HS-27A (cell line): ENCODE measurements around the gene LGMN.
"Not testable (repeated sequence)": the region's sequence is repeated elsewhere in the genome, so short reads cannot be mapped to it uniquely, and the experiment has no call there.

ENCODE experiments used
- DNase-seq: peaks from one replicate; pipeline ENCODE4 v3.0.0-alpha.2; 2012; ENCODE audit warnings: low read depth, missing footprints

Gene LGMN

GRCh38 chr14:92748259-92749016 lies at the start of gene LGMN:
LGMN (minus strand) TSS chr14:92748627; CDS start chr14:92732786, 15,841 bp downstream.
- peak; percentile 70 for DNase-seq

DNA sequence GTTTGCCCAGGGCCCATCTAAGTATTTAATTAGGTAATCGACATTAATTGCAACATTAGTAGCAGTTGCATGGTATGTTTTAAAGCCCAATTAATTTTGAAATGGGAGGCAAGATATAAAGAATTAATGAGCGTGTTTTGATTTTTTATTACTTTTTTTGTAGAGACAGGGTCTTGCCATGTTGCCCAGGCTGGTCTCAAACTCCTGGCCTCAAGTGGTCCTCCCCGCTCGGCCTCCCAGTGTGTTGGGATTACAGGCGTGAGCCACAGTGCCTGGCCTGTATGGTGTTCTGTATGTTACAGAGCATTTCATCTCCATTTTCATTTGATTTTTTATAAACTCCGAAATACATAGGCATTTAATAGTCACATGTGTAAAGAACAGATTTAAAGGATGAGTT lies 46.5 kb upstream of the LGMN start:
- no peak for DNase-seq

- DNase-seq = peak; percentile 14
Measured at GRCh38 chr14:92794547-92794941, 46.1 kb upstream of the LGMN start.

DNA sequence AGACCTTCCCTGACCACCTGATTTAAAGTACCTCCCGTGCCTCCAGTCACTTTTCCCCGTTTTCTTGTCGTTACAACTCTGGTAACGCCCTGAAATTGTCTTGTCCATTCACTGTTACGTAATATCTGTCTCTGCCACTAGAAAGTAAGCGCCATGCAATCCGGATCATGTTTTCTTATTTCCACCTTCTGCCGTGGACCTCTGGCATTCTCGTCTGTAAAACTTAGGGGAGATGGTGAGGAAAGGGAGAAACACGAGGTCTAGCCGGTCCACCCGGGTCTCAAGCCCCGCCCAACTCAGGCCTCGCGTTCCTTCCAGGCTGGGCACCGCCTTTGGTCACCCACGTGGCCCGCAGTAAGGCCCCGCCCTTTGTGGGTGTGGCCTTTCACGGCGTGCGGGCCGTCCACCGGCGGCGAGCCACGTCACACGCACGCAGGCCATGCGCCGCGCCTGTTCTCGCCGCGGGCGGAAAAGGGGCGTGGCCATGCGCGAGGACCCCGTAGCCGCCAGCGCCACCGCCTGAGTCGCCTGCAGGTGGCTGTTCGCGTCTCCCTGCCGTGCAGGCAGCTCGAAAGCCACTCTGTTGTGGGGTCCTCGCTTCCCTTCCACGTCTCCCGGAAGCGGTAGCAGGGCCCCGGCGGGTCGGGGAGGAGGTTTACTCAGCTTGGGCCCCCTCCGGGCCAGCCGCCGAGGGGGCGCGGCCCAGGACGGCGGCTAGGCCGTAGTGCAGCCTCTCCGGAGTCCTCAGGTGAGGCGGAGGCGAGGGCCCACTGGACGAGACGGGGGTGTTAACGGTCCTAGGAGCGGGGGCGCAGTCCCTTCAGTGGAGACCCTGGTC lies 45.5 kb upstream of the LGMN start, which contains the start of gene GOLGA5:
GOLGA5 (plus strand) TSS at position 597 of the 838 bp plus-strand sequence. CDS start 3,133 bp downstream, outside the sequence.
- peak; percentile 93 for DNase-seq

GRCh38 chr14:92792885-92793284 lies 44.5 kb upstream of the LGMN start:
- no peak for DNase-seq

DNA sequence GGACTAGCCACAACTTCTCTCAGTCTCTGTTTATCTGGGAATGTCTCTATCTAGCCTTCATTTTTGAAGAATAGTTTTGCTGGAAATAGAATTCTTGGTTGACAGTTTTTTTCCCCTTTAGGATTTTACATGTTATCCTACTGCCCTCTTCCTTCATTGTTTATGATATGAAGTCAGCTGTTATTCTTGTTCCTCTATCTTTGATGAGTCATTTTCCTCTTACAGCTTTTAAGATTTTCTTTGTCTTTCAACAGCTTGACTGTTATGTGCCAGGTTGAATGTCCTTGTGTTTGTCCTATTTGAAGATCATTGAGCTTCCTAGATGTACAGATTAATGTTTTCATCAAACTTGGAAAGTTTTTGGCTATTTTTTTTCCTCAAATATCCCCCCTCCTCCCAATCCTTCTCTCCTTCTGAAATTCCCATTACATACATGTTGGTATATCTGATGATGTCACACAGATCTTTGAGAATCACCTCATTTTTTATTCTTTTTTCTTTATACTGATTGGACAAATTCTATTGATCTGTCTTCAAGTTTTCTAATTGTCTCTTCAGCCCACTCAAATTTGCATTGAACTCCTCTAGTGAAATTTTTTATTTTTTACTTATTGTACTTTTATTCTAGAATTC lies 41.1 kb upstream of the LGMN start:
- no peak for DNase-seq

GRCh38 chr14:92787554-92787953 lies 39.1 kb upstream of the LGMN start:
- no peak for DNase-seq

GRCh38 chr14:92786427-92786756 lies 38.0 kb upstream of the LGMN start:
- no peak for DNase-seq

DNA sequence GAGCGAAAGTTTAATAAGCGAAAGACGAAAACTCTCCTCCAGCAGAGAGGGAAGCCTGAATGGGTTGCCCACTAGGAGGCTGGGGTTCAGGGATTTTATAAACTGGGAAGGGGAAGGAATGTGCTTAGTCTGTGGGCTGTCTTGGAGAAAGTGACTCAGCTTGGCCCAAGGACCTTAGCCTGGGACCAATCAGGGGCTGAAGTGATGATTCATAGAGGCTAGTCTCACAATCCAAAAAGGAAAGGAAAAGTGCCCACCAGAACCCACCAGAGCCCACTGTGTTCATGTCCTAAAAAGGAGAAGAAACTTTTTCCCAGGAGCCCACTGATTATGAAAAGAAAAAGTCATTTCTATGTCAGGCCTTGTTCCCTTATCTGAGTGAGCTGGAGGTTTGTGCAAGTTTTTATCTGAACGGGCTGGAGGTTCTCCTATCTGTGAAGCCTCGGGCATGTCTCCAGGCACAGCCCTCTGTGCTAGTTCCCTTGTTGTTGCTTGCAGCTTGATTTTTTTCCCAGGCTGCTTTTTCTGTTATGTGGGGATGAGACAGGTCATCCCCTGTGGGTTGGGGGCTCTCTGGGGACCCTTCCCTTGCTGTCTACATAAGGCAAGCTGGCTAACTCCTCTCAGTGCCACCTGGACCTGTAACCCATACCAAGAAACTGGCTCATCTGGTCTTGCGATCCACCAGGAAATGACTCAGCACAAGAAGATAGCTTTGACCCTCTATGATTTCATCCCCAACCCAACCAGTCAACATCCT lies 37.4 kb upstream of the LGMN start:
- peak; percentile 62 for DNase-seq

DNA sequence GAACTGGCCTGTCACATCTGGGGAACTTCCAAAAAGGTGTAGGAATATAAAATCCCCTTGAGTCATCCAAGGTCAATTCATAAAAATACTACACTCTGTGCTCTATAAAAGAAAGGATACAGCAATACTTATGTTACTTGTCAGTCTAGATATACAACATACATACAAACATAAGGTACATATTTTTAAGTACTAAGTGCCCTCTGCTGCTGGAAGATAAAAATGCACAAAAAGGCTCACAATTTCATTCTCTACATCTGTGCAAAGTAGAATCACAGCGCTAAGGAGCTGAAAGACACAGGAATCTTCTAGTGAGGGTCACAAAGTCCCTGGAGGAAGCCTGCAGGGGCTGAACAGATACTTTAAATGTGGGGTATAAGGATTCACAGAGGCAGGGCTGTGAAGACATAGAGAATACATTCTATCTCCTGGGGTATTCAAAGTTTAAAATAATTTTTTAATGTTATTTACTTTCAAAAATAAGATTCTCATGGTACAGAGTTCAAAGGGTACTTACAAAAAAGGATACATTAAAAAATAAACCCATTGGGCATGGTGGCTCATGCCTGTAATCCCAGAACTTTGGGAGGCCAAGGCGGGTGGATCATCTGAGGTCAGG lies 35.5 kb upstream of the LGMN start:
- DNase-seq = no peak

GRCh38 chr14:92781350-92781749 lies 32.9 kb upstream of the LGMN start:
- DNase-seq = no peak

DNA sequence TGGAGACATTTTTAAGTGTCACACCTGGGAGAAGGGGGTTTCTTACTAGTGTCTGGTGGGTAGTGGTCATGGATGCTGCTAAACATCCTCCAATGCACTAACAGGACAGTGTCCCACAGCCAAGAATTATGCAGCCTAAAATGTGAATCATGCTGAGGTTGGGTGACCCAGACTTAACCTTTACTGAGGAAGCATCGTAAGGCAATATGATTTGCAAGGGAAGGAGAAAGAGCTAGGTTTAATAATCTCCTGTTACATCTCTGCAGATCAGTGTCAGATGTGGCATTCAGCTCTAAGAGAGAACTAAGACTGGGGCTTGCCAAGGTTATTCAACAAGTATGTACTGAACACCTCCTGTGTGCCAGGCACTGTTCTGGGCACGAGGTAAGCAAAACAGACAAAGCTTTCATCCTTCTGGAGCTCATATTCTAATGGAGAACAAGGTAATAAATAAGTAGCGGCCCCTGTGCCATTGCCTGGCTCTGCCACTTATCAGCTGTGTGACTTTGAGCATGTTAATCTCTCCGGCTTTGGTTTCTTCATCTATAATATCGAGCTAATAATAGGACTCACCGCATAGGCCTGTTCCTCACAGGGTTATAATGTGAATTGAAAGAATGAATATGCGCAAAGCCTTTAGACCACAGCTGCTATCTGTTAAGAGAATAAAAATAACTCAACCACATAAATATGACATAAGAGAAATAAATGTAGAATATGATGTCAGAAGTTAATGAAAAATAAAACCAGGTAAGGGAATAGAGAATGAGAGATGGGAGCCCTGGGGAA lies 32.2 kb upstream of the LGMN start:
- no peak for DNase-seq

DNA sequence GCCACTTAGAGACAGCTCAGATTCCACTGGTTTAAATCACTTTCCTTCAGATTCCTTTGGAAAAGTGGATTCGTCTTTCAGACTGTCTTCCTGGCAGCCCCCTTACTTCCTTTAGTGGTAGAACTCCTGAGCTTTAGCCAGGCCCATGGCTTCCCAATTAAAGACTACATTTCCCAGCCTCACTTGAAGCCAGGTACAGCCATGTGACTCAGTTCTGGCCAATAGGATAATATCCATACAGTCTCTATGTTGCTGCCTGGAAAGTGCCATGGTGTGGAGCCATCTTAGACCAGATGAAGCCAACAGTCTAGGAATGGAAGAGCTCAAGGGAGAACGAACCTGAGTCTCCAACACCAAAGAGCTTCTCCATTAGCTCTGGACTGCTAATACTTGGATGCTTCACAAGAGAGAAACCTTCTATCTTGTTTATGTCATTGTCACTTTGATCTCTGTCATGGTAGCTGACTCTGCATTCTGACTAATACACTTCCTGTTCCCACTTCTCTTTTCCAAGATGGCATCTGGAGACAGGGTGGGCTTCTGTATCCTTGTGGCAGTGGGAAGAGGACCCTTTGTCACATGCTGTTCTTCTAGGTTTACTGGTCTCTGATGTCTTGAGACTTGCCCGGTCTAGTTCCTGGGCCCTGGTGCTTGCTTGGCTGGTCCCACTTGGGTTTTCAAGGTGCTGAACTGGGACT lies 30.6 kb upstream of the LGMN start:
- not testable (repeated sequence) for DNase-seq

DNA sequence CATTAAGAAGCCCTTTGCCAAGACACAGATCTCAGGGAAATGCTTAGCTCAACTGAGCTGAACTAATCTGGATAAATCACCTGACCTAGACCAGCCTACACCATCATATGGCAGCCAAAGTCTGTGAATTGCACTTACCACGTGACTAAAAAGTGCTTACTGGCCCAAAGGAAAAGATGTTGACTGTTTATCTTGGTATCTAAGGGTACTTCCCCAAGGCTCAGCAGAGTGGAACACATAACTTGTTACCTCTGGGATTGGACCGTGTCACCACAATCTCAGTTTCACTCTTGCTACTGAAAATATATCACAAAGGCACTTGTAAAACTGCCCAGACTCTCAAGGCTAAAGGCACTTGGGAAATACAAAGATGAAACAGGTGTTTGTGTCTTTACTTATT lies 26.9 kb upstream of the LGMN start:
- not testable (repeated sequence) for DNase-seq

GRCh38 chr14:92774572-92774971 lies 26.1 kb upstream of the LGMN start:
- no peak for DNase-seq

DNA sequence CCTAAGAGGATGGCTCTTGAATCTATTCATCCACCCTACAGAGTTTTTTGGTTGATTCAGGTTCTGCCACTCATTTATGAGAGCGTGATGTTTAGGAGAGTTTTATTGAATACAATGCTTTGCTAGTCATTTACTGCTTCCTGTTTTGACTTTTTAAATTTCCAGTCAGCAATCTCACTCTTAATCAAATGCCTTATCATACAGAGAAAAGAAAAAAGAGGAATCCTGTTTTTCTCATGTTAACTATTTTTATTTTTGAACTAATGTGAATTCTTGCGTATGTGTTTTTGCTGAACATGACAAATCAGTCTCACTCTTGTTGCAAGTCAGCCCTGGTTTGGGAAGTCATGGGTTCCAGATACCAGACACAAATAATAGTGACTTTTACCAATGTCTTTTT lies 22.1 kb upstream of the LGMN start:
- no peak for DNase-seq

DNA sequence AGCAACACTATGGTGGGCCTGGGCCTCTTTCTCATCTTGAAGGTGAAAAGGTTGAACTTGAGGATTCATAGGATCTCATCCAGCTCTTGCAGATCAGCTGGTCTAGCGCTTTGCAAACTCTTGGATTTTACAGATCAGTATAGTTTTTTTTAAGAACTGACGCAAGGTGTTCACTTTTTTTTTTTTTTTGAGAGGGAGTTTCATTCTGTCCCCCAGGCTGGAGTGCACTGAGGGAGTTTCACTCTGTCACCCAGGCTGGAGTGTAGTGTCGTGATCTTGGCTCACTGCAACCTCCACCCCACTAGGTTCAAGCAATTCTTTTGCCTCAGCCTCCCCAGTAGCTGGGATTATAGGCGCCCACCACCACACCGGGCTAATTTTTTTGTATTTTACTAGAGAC lies 20.4 kb upstream of the LGMN start:
- DNase-seq = no peak

- DNase-seq = not testable (repeated sequence)
Measured at GRCh38 chr14:92768236-92768635, 19.8 kb upstream of the LGMN start.

DNA sequence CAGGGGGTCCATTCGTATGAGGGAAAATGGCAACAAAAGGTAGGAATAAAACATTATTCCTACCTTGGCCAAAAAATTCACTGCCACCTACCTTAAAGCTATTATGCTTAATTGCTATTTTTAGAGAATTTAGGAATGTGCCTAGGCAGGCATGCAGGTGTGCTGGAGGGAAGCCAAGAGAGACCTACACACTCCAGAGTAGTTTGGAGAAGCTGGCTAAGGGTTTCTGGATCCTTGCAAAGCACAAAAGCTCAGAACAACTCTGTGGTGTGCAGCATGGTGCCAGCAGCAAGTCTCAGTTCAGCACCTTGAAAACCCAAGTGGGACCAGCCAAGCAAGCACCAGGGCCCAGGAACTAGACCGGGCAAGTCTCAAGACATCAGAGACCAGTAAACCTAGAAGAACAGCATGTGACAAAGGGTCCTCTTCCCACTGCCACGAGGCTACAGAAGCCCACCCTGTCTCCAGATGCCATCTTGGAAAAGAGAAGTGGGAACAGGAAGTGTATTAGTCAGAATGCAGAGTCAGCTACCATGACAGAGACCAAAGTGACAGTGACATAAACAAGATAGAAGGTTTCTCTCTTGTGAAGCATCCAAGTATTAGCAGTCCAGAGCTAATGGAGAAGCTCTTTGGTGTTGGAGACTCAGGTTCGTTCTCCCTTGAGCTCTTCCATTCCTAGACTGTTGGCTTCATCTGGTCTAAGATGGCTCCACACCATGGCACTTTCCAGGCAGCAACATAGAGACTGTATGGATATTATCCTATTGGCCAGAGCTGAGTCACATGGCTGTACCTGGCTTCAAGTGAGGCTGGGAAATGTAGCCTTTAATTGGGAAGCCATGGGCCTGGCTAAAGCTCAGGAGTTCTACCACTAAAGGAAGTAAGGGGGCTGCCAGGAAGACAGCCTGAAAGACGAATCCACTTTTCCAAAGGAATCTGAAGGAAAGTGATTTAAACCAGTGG lies 15.5 kb upstream of the LGMN start:
- DNase-seq = not testable (repeated sequence)
